HG03575 (cell line): Measurements from ENCODE around the gene CELA3B.
"Not testable (repeated sequence)": the region's sequence is repeated elsewhere in the genome, so short reads cannot be mapped to it uniquely, and the experiment has no call there.

Experiments
- ATAC-seq: cut with Tn5 transposase; IDR thresholded peaks from one replicate; pipeline ENCODE4 v1.9.1; 2021; ENCODE audit not compliant: unreplicated experiment, insufficient number of reproducible peaks, low FRiP score; ENCODE audit errors: extremely low read depth

The CELA3B gene

DNA sequence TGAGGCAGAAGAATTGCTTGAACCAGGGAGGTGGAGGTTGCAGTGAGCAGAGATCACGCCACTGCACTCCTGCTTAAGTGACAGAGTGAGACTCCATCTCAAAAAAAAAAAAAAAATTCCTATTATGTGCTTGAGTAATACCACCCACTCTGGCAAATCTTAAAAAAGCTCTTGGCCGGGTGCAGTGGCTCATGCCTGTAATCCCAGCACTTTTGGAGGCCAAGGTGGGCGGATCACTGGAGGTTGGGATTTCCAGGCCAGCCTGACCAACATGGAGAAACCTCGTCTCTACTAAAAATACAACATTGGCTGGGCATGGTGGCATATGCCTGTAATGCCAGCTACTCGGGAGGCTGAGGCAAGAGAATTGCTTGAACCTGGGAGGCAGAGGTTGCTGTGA lies 58.0 kb downstream of the CELA3B start:
- ATAC-seq, result not testable (repeated sequence)

GRCh38 chr1:22037520-22037919 lies 60.7 kb downstream of the CELA3B start:
- ATAC-seq, result no peak

DNA sequence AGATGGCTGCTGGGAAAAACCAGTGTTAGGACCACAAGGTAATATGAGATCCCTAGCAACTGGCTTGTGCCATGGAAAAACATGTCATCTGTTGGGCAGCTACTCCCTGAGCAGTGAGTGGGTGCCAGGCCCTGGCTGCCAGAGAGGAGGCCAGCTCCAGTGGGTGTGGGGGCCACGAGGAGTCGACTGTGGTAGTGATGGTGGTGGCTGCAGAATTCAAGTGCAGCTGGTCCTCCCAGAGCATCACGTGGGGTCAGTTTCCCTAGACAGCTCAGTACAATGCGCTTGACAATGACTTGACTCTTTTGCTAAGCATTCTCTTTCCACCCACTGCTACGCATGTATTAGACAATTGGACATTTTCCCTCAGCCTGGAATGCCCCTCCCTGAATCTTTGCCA lies 61.2 kb downstream of the CELA3B start:
- ATAC-seq, result no peak
